ENCODE data around the gene LRRC8E. TPM values are rescaled to one million over a fixed set of nuclear protein-coding genes. Genes with fewer than 3 reads are reported as not detected.

Gene LRRC8E
- total RNA-seq, 1 donor from 2014 or later: 4.3 TPM

DNA sequence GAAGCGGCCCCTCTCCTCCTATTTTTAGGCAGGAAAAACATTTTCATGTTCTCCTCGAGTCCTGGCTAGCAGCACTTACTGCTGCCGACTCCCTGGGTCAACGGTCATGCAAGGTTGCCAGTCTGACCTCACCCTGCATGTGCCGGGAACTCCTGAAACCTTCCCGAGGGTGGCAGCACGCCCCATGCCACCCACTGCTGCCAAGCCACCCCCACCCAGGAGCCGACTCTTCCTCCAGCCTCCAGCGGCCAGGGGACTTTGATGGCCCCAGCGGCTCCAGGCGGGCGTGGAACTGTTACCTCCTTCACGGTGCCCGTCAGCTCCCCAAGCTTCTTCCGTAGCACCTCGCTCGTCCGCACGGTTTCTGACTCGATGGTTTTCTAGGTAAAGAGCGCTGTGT is 46.5 kb downstream of the LRRC8E start:
- Mint-ChIP-seq H3K27me3 (no peaks in the 10 kb centered on the region), H3K27ac (no peak overlapping the region)
- DNase-seq (ENCODE audit: extremely low spot score, unreplicated experiment): no peak

GRCh38 chr19:7940841-7941240 is 52.5 kb downstream of the LRRC8E start:
- H3K27me3 Mint-ChIP-seq: no peaks in the 10 kb centered on the region
- H3K4me3 Mint-ChIP-seq: peak overlapping the region; percentile 65
- peak overlapping the region; percentile 77 for H3K27ac Mint-ChIP-seq
- H3K4me1 Mint-ChIP-seq (ENCODE audit: unreplicated experiment): peaks cover 22% of the 10 kb centered on the region
- no peak for DNase-seq (ENCODE audit: extremely low spot score, unreplicated experiment)
- peaks cover 3% of the 10 kb centered on the region for H3K36me3 Mint-ChIP-seq
- TF ChIP-seq, protein P1, sequence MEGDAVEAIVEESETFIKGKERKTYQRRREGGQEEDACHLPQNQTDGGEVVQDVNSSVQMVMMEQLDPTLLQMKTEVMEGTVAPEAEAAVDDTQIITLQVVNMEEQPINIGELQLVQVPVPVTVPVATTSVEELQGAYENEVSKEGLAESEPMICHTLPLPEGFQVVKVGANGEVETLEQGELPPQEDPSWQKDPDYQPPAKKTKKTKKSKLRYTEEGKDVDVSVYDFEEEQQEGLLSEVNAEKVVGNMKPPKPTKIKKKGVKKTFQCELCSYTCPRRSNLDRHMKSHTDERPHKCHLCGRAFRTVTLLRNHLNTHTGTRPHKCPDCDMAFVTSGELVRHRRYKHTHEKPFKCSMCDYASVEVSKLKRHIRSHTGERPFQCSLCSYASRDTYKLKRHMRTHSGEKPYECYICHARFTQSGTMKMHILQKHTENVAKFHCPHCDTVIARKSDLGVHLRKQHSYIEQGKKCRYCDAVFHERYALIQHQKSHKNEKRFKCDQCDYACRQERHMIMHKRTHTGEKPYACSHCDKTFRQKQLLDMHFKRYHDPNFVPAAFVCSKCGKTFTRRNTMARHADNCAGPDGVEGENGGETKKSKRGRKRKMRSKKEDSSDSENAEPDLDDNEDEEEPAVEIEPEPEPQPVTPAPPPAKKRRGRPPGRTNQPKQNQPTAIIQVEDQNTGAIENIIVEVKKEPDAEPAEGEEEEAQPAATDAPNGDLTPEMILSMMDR (conservative IDR thresholded peaks at IDR 0.05): no peak
- H3K9me3 Mint-ChIP-seq: no peaks in the 10 kb centered on the region

More for the DNA sequence above, 46.5 kb downstream of the LRRC8E start:
- Mint-ChIP-seq H3K9me3 (no peaks in the 10 kb centered on the region), H3K4me3 (no peak overlapping the region), H3K4me1 (ENCODE audit: unreplicated experiment) (no peaks in the 10 kb centered on the region), H3K36me3 (peaks cover 3% of the 10 kb centered on the region)
- TF ChIP-seq, protein P1 (conservative IDR thresholded peaks at IDR 0.05): no peak

GRCh38 chr19:7941895-7942596 is 53.7 kb downstream of the LRRC8E start:
- peak overlapping the region; percentile 99 for H3K27ac Mint-ChIP-seq
- peaks cover 3% of the 10 kb centered on the region for H3K36me3 Mint-ChIP-seq
- no peaks in the 10 kb centered on the region for H3K9me3 Mint-ChIP-seq
- peaks cover 22% of the 10 kb centered on the region for H3K4me1 Mint-ChIP-seq (ENCODE audit: unreplicated experiment)
- peak overlapping the region; percentile 97 for H3K4me3 Mint-ChIP-seq
- no peak for DNase-seq (ENCODE audit: extremely low spot score, unreplicated experiment)
- TF ChIP-seq, protein P1 (conservative IDR thresholded peaks at IDR 0.05): no peak
- H3K27me3 Mint-ChIP-seq: no peaks in the 10 kb centered on the region

GRCh38 chr19:7942981-7943443 is 54.7 kb downstream of the LRRC8E start:
- no peak for DNase-seq (ENCODE audit: extremely low spot score, unreplicated experiment)
- H3K27ac Mint-ChIP-seq: peak overlapping the region; percentile 99
- no peaks in the 10 kb centered on the region for H3K9me3 Mint-ChIP-seq
- H3K27me3 Mint-ChIP-seq: no peaks in the 10 kb centered on the region
- peak overlapping the region; percentile 97 for H3K4me3 Mint-ChIP-seq
- TF ChIP-seq, protein P1 (conservative IDR thresholded peaks at IDR 0.05): no peak
- H3K4me1 Mint-ChIP-seq (ENCODE audit: unreplicated experiment): peaks cover 22% of the 10 kb centered on the region
- H3K36me3 Mint-ChIP-seq: peaks cover 3% of the 10 kb centered on the region

DNA sequence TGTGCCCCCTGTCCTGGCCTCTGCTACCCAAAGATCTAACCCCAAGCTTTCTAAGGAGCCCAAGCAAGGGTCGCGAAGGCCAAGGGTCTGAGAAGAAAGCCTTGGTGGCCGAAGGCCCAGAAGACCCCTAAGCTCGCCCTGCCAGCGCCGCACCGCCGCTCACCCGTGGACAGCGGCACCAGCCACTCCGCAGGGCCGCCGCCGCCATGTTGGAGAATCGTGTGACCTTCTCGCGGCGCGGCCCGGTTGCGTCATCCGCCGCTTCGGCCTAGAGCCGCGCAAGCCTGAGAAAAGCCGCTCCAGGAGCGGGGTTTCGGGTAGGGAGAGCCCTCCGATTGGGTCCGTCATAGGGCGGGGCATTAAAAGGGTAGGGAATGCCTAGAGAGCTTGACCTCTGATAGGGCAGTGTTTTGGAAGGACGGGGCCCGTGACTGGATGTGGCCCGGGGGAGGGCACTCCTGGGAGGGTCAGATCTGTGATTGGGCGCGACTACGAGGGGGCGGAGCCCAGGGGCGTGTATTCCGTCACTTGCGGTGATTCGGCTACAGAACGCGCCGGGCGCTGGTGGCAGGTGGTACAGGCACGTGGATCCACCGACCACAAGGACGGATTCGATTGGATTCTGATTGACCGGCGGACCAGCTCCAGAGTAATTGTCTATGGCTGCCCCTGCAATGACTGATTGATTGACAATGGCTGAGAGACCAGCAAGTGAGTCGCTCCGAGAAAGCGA is 55.3 kb downstream of the LRRC8E start, which contains the start of gene TIMM44:
TSS of gene TIMM44 (minus strand) at position 223 of the 733 bp plus-strand sequence. CDS start at position 208, 15 bp downstream.
- Mint-ChIP-seq H3K4me1 (ENCODE audit: unreplicated experiment) (peaks cover 22% of the 10 kb centered on the region), H3K9me3 (no peaks in the 10 kb centered on the region), H3K27me3 (no peaks in the 10 kb centered on the region), H3K4me3 (peak within 1 kb of the TSS; percentile 97), H3K36me3 (peaks cover 3% of the 10 kb centered on the region), H3K27ac (peak within 1 kb of the TSS; percentile 99)
- TF ChIP-seq, protein P1 (conservative IDR thresholded peaks at IDR 0.05): no peak
- peak; percentile 99 for DNase-seq (ENCODE audit: extremely low spot score, unreplicated experiment)

Measured in type B pancreatic cell (in vitro differentiated cells).